Stimulated activated CD4-positive, alpha-beta T cell treated with anti-CD3 and anti-CD28 coated beads, Interleukin-2, amount 100 ng/mL, for 4 hours (primary cell): ENCODE results near the gene FAM20C.
"Not testable (repeated sequence)": the region's sequence is repeated elsewhere in the genome, so short reads cannot be mapped to it uniquely, and the experiment has no call there.

ENCODE experiments used
- DNase-seq: peaks from one replicate; pipeline ENCODE4 v3.0.0-alpha.2; 2020; ENCODE audit warnings: low read depth

The FAM20C gene

GRCh38 chr7:228610-229009 is 36.2 kb downstream of the FAM20C start:
- no peak for DNase-seq

GRCh38 chr7:229184-229964 is 37.0 kb downstream of the FAM20C start:
- DNase-seq: no peak

GRCh38 chr7:230274-230673 is 37.9 kb downstream of the FAM20C start:
- DNase-seq: no peak

- no peak for DNase-seq
Observed at GRCh38 chr7:231030-231857, 38.9 kb downstream of the FAM20C start.

GRCh38 chr7:231858-232246 is 39.5 kb downstream of the FAM20C start:
- no peak for DNase-seq

- no peak for DNase-seq
Observed at GRCh38 chr7:232410-233248, 40.3 kb downstream of the FAM20C start.

- no peak for DNase-seq
Observed at GRCh38 chr7:233249-234035, 41.1 kb downstream of the FAM20C start.

GRCh38 chr7:234051-234707 is 41.8 kb downstream of the FAM20C start:
- no peak for DNase-seq

- DNase-seq: no peak
Observed at GRCh38 chr7:234708-235553, 42.6 kb downstream of the FAM20C start.

GRCh38 chr7:235576-236395 is 43.4 kb downstream of the FAM20C start:
- no peak for DNase-seq

- DNase-seq: no peak
Observed at GRCh38 chr7:236967-237366, 44.6 kb downstream of the FAM20C start.

- DNase-seq: no peak
Observed at GRCh38 chr7:237385-237784, 45.0 kb downstream of the FAM20C start.

GRCh38 chr7:240146-240676 is 47.8 kb downstream of the FAM20C start:
- no peak for DNase-seq

- no peak for DNase-seq
Observed at GRCh38 chr7:240887-241421, 48.6 kb downstream of the FAM20C start.

GRCh38 chr7:241513-241912 is 49.1 kb downstream of the FAM20C start:
- no peak for DNase-seq

- DNase-seq: not testable (repeated sequence)
Observed at GRCh38 chr7:242826-243579, 50.6 kb downstream of the FAM20C start.

GRCh38 chr7:243580-243978 is 51.2 kb downstream of the FAM20C start:
- DNase-seq: not testable (repeated sequence)

- DNase-seq: no peak
Observed at GRCh38 chr7:244974-245373, 52.6 kb downstream of the FAM20C start.
